NCI-H2227 (cell line): ENCODE data around the gene CHSY1.
"Not testable (repeated sequence)": the region's sequence is repeated elsewhere in the genome, so short reads cannot be mapped to it uniquely, and the experiment has no call there.

Source experiments
- DNase-seq: peaks from one replicate; lab custom pipeline; 2025; ENCODE audit not compliant: unreplicated experiment; lab: John Stamatoyannopoulos, UW

Gene CHSY1

GRCh38 chr15:101244889-101245668 lies 6.8 kb downstream of the CHSY1 start:
- no peak for DNase-seq

GRCh38 chr15:101244036-101244781 lies 7.6 kb downstream of the CHSY1 start:
- no peak for DNase-seq

- no peak for DNase-seq
These were observed 8.4 kb downstream of the CHSY1 start for GRCh38 chr15:101243420-101243819.

- no peak for DNase-seq
These were observed 8.9 kb downstream of the CHSY1 start for GRCh38 chr15:101242999-101243336.

- no peak for DNase-seq
These were observed 9.5 kb downstream of the CHSY1 start for GRCh38 chr15:101242160-101242998.

DNA sequence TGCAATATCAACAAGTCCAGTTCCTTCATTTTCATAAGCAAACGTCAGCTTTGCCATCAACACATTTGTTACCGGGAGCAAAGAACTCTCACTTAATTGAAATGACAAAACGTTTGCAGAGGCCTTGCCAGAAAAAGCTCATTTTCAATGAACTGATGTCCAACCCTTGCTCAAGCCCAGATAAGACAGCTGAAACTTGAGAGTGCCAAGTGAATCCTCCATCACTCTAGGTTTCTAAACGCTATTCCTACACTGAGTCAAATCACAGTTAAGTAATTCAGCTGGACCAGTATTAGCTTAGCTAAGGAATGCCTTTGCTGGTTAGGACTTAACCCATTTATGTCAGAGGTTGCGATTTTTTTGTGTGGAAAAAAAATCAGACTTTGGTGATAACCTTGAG lies 11.5 kb downstream of the CHSY1 start:
- DNase-seq, result peak; percentile 34

- peak; percentile 51 for DNase-seq
These were observed 12.1 kb downstream of the CHSY1 start for GRCh38 chr15:101239724-101240136.

DNA sequence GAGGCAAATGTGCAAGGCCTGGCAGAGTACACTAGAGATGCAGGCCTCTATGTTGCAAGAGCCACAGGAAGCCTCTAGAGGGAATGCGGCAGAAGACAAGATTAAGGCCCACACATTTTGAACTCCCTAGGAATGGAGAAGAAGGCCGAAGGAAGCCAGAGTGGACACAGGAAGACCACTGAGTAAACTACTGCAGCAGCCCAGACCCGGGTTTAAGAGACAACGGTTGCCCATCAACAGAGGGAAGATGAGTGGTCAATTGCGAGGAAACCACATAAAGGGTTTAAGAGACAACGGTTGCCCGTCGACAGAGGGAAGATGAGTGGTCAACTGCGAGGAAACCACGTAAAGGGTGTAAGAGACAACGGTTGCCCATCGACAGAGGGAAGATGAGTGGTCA lies 14.6 kb downstream of the CHSY1 start:
- no peak for DNase-seq

DNA sequence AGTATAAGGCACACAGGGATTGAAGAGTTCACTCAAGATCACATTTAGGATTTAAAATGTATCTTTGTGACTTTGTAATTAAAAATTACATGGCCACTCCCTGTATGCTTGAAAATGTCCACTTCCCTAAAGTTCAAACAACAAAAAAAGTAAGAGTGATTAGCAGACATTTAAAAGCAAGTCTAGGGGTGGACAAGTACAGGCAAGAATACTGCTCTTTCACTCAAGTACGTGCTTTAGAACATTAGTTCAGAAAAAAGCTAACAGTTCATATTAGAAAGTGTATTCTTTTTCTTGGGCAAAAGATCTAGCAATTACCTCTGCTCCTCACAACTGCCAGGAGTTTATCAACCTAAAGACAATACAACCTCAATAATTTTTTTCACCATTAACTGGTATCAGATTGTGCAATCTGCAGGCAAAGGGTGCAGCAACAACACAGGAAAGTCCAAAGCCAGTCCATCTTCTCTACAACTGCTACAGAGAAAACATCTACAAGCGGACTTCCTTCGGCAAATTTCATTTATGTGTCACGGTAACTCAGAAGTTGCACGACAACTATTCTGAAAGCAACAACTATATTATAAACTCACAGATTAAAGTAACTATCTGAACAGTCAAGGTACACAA lies 18.1 kb downstream of the CHSY1 start:
- no peak for DNase-seq

DNA sequence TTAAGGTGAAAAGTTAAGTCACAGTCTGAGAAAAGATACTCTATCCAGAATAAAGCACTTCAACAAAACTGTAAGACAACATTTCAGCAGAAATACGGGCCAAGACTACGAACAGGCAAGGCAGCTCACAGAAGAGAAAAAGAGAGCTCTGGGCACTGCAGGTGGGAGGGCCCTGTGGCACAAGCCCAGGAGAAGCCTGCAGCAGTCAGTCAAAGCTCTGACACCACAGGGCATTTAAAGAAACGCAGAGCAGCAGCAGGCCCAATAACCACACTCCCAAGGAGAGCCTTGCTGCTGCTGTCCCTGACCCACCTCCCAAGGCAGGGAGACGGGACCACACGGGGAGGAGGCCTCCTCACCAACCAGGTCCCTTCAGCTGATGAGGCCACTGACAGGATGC lies 19.2 kb downstream of the CHSY1 start:
- DNase-seq, result peak; percentile 2

DNA sequence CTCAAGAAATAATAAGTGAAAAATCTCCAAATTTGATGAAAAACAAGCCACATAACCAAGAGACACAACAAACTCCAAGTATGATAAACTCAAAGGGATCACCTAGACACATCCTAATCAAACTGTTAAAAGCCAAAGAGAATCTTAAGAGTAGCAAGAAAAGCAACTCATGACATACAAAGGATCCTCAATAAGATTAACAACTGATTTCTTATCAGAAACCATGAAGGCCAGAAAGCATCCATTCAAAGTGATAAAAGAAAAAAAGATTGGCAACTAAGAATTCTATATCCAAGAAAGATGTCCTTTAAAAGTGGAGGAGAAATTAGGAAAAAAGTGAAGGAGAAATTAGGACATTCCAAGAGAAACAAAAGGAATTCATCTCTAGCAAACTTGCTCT lies 23.5 kb downstream of the CHSY1 start:
- no peak for DNase-seq

DNA sequence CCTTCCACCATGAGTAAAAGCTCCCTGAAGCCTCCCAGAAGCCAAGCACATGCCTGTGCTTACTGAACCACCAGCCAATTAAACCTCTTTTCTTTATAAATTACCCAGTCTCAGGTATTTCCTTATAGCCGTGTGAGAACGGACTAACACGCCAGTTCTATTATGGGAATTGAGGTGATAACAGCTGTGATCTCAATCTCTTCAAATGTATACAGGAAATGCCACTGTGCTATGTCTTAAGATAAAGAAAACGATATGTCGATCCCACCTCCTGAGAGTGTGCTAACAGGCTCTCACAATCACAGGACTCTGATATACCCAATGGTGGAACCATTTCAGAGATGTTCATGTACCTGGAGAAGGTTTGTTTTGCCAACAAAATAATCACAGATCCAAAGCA lies 26.2 kb downstream of the CHSY1 start:
- DNase-seq, result no peak

- peak; percentile 6 for DNase-seq
These were observed 29.9 kb downstream of the CHSY1 start for GRCh38 chr15:101221902-101222301.

DNA sequence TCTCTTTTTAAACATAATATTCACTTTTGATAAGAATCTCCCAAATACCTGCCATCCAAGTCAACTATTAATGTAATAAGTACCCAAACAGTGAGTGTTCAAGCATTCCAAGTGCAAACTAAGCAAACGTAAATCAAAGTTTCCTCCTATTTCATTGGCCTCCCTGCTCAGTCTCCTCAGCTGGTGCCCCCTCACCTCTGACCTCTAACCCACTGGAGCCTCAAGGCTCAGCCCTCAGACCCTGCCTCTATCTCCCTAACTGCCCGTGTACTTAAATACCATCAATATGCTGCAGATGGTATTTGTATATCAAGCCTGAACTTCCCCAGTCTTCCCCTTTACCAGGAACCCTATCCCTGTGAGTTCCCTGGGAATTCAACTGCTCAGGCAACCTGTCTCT lies 31.8 kb downstream of the CHSY1 start:
- DNase-seq, result no peak

- no peak for DNase-seq
These were observed 32.4 kb downstream of the CHSY1 start for GRCh38 chr15:101219441-101219840.

GRCh38 chr15:101217446-101217845 lies 34.4 kb downstream of the CHSY1 start:
- no peak for DNase-seq

- DNase-seq, result no peak
These were observed 35.7 kb downstream of the CHSY1 start for GRCh38 chr15:101216100-101216499.

DNA sequence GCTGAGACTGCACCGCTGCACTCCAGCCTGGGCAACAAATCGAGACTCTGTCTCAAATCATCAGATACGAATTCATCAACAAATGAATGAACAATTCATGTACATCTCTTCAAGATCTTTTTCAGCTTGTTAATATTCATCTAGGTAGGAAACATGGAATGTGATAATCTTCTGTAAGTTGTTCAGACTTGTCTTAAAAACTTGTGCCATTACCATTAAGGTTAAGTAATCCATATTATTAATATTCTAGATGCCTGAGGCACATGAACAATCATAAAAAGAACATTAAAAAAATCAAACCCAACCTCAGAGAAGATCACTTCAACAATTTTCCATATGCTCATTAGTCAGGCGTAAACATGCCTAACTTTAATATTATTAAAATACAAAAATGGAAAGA lies 36.2 kb downstream of the CHSY1 start:
- DNase-seq, result no peak

- not testable (repeated sequence) for DNase-seq
These were observed 37.3 kb downstream of the CHSY1 start for GRCh38 chr15:101214435-101215097.

GRCh38 chr15:101213570-101213969 lies 38.3 kb downstream of the CHSY1 start:
- no peak for DNase-seq

GRCh38 chr15:101213147-101213546 lies 38.7 kb downstream of the CHSY1 start:
- no peak for DNase-seq
